Left lung (tissue), 10 donors: ENCODE data around the gene PHACTR4. TPM values are rescaled to one million over a fixed set of nuclear protein-coding genes. Genes with fewer than 3 reads are reported as not detected.
"Not testable (repeated sequence)": the region's sequence is repeated elsewhere in the genome, so short reads cannot be mapped to it uniquely, and the experiment has no call there.

Experiments
- ATAC-seq: fragments of 200-7000 bp; cut with Tn5 transposase; one replicate; pipeline ENCODE4 v1.9.1; 2020; ENCODE audit warnings: moderate library complexity
- DNase-seq, 4 donors: peaks; one replicate each; pipeline ENCODE4 v3.0.0-alpha.2; 2013 to 2020
- H3K27ac ChIP-seq, 2 donors: fragments of 200-600 bp; sonication (generic) in 1 of 2; one replicate each; pipeline versions ENCODE4 v1.5.0 to v1.8.0; 2020 to 2021
- H3K27me3 ChIP-seq, 2 donors: fragments of 200-600 bp; sonication (generic) in 1 of 2; one replicate each; pipeline versions ENCODE4 v1.5.0 to v1.8.0; 2020 to 2021
- H3K36me3 ChIP-seq, 2 donors: fragments of 200-600 bp; sonication (generic) in 1 of 2; one replicate each; pipeline versions ENCODE4 v1.5.0 to v1.8.0; 2020 to 2021
- H3K4me1 ChIP-seq, 2 donors: fragments of 200-600 bp; one replicate each; pipeline ENCODE4 v1.8.0; 2021
- H3K4me3 ChIP-seq, 2 donors: fragments of 200-600 bp; sonication (generic) in 1 of 2; one replicate each; pipeline versions ENCODE4 v1.5.0 to v1.8.0; 2020 to 2021; ENCODE audit warnings: mild to moderate bottlenecking in 1 of 2
- H3K9me3 ChIP-seq, 2 donors: fragments of 200-600 bp; sonication (generic) in 1 of 2; one replicate each; pipeline versions ENCODE4 v1.5.0 to v1.8.0; 2020 to 2021
- CTCF ChIP-seq, 2 donors: fragments of 200-600 bp; sonication (generic) in 1 of 2; IDR thresholded peaks; one replicate each; pipeline versions ENCODE4 v1.5.0 to v1.8.0; 2021; ENCODE audit warnings: antibody characterized with exemption in 2 of 2
- intact Hi-C, 2 donors: fragments of 100-400 bp; cut with DNase I; formaldehyde crosslinking; loops; one replicate each; pipeline versions ENCODE4 v1.11.2 to v1.14.2; 2022
- polyA plus RNA-seq, 6 donors: library from polyadenylated mRNA; unstranded; fragments of 120-200 nt; gene quantifications; one replicate each; pipeline ENCODE4 v1.2.1, GENCODE V29; 2013; ENCODE audit not compliant: insufficient read length in 6 of 6
- total RNA-seq, 2 donors: library from RNA; stranded (reverse); fragmentation: NEBNext Ultra II Directional; extraction: Animal tissue kit (Norgen Biotek cat#: 25700); gene quantifications; one replicate each; pipeline ENCODE4 v1.2.1, GENCODE V29; 2021
- donor health status: DM: no; HTN: yes; CAD: no.
- donor health status: DM: no; HTN: no; CAD: no.

PHACTR4 gene
- total and polyA plus RNA-seq, 8 donors = 39.7 to 73.8 (median 65.6) TPM

GRCh38 chr1:28370239-28371009 is 884 bp downstream of the PHACTR4 start:
- Histone ChIP-seq H3K4me1 (peaks cover 14 to 36% of the 10 kb centered on the region in 2 donors), H3K27me3 (no peaks in the 10 kb centered on the region), H3K36me3 (no peaks in the 10 kb centered on the region), H3K9me3 (no peaks in the 10 kb centered on the region), H3K4me3 (peak overlapping the region; percentile 72 to 87), H3K27ac (peak overlapping the region; percentile 93 to 95)
- peak in 1 of 2 donors; percentile 19 for TF ChIP-seq CTCF (IDR thresholded peaks at IDR 0.05)
- ATAC-seq = peak; percentile 18
- intact Hi-C loops = no loop called here
- peak in 1 of 4 donors; percentile 32 for DNase-seq

- Histone ChIP-seq H3K4me1 (peaks cover 14 to 36% of the 10 kb centered on the region in 2 donors), H3K27ac (no peak overlapping the region), H3K4me3 (peak overlapping the region in 1 of 2 donors; percentile 87), H3K9me3 (no peaks in the 10 kb centered on the region), H3K27me3 (no peaks in the 10 kb centered on the region), H3K36me3 (no peaks in the 10 kb centered on the region)
- DNase-seq (no peak), ATAC-seq (no peak)
- no peak for TF ChIP-seq CTCF (IDR thresholded peaks at IDR 0.05)
- intact Hi-C loops = no loop called here
Observed at GRCh38 chr1:28371010-28371377, 1.5 kb downstream of the PHACTR4 start.

GRCh38 chr1:28373450-28373849 is 3.9 kb downstream of the PHACTR4 start:
- H3K36me3 ChIP-seq, intact Hi-C loops, DNase-seq, H3K9me3 ChIP-seq, ATAC-seq, H3K27me3 ChIP-seq, H3K27ac ChIP-seq, H3K4me3 ChIP-seq: not testable (repeated sequence)
- peaks cover 14 to 38% of the 10 kb centered on the region in 2 donors for H3K4me1 ChIP-seq

GRCh38 chr1:28374297-28374696 is 4.8 kb downstream of the PHACTR4 start:
- TF ChIP-seq CTCF (IDR thresholded peaks at IDR 0.05) = no peak
- Histone ChIP-seq H3K27ac (peak overlapping the region in 1 of 2 donors; percentile 13), H3K27me3 (no peaks in the 10 kb centered on the region), H3K9me3 (no peaks in the 10 kb centered on the region), H3K4me1 (peaks cover 10 to 39% of the 10 kb centered on the region in 2 donors), H3K36me3 (no peaks in the 10 kb centered on the region), H3K4me3 (no peak overlapping the region)
- intact Hi-C loops = no loop called here
- DNase-seq = no peak
- ATAC-seq = no peak

- intact Hi-C loops, H3K4me3 ChIP-seq, ATAC-seq, H3K36me3 ChIP-seq, H3K27ac ChIP-seq, DNase-seq, H3K9me3 ChIP-seq, H3K27me3 ChIP-seq: not testable (repeated sequence)
- peaks cover 10 to 33% of the 10 kb centered on the region in 2 donors for H3K4me1 ChIP-seq
Observed at GRCh38 chr1:28375598-28375997, 6.1 kb downstream of the PHACTR4 start.

- H3K4me1 ChIP-seq = peaks cover 4 to 27% of the 10 kb centered on the region in 2 donors
- H3K27me3 ChIP-seq, DNase-seq, H3K27ac ChIP-seq, H3K36me3 ChIP-seq, ATAC-seq, H3K9me3 ChIP-seq, H3K4me3 ChIP-seq, intact Hi-C loops: not testable (repeated sequence)
Observed at GRCh38 chr1:28376195-28376594, 6.7 kb downstream of the PHACTR4 start.

GRCh38 chr1:28378906-28379305 is 9.4 kb downstream of the PHACTR4 start:
- H3K27ac ChIP-seq = no peak overlapping the region
- TF ChIP-seq CTCF (IDR thresholded peaks at IDR 0.05) = no peak
- intact Hi-C loops = no loop called here
- ATAC-seq (no peak), DNase-seq (no peak)
- H3K36me3 ChIP-seq = no peaks in the 10 kb centered on the region
- H3K4me3 ChIP-seq = no peak overlapping the region
- H3K27me3 ChIP-seq = no peaks in the 10 kb centered on the region
- no peaks in the 10 kb centered on the region for H3K9me3 ChIP-seq
- H3K4me1 ChIP-seq = peaks cover 0 to 7% of the 10 kb centered on the region in 2 donors
